Stimulated activated CD8-positive, alpha-beta memory T cell treated with anti-CD3 and anti-CD28 coated beads, Interleukin-2, amount 100 ng/mL, for 48 hours (primary cell): ENCODE measurements around the gene MKNK2.
A peak's percentile ranks its signal among the peaks of the same experiment; 100 is the strongest.
"Not testable (repeated sequence)": the region's sequence is repeated elsewhere in the genome, so short reads cannot be mapped to it uniquely, and the experiment has no call there.

ENCODE experiments used
- DNase-seq, 2 donors: peaks; one replicate each; pipeline ENCODE4 v3.0.0-alpha.2; 2020; ENCODE audit warnings: low read depth in 2 of 2

Gene MKNK2

GRCh38 chr19:2044709-2045500 lies 6.1 kb downstream of the MKNK2 start:
- no peak for DNase-seq

DNA sequence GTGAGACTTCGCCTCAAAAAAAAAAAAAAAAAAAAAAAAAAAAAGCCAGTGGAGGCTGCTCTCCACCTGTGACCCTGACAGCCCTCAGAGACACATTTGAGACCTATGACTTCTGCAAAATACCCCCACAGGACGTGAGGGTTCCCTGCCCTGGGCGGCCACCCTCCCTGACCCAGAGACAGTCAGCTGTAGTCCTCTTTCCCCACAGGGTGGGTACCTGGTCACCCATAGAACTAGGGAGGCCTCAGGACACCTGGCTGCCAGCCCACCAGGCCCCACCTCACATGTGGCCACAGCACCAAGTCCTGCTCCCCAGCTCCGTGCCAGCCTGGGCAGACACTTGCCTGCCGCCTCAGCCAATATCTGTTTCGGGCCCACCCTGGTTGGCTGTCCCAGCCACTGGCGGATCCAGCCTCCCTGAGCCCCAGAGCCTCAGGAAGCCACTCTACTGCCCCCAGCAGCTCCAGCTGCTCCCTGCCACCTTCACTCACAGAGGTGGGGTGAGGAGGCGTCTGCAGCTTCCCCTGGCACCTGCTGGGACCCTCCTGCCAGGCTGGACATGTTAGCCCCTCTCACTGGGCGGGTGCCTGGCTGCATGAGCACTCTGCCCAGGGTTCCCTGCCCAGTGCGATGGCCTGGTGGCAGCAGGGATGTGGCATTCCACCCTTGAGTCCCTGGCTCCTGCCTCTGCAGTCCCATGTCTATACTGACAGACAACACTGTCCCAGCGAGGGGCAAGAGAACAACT lies 6.9 kb downstream of the MKNK2 start:
- DNase-seq: no peak

DNA sequence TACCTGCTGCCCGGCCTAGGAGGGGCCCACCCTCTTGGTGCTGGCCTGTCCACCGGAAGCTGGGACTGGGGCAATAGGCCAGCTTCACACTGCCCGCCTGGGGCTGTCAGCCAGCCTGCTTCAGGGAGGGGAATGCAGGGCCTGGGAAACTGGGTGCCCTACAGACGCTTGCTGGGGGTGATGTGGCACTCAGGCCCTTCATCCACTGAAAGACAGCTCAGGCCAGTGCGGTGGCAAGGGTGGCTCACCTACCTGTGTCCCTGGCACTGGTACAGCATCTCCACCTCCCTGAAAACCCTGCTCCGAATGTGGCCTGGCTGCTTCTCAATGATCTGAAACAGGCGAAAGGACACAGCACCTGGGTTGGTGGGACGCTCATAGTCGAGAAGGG lies 7.8 kb downstream of the MKNK2 start:
- no peak for DNase-seq

- no peak for DNase-seq
Observed at GRCh38 chr19:2042485-2043250, 8.4 kb downstream of the MKNK2 start.

GRCh38 chr19:2041683-2042484 lies 9.2 kb downstream of the MKNK2 start:
- DNase-seq: peak; percentile 99 to 100

DNA sequence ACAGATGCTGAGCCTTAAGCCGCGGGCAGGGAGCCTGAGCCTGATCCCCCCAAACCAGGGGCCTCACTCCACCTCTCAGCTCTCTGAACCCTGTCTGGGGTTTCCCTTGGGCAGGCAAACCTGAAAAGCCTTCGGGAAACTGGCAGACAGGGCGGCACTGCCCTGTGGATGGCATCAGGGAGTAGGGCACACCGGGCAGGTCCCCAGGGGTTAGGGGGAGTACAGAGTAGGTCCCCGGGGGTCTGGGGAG lies 9.7 kb downstream of the MKNK2 start:
- DNase-seq: no peak

- DNase-seq: no peak
Observed at GRCh38 chr19:2040647-2041432, 10.2 kb downstream of the MKNK2 start.

DNA sequence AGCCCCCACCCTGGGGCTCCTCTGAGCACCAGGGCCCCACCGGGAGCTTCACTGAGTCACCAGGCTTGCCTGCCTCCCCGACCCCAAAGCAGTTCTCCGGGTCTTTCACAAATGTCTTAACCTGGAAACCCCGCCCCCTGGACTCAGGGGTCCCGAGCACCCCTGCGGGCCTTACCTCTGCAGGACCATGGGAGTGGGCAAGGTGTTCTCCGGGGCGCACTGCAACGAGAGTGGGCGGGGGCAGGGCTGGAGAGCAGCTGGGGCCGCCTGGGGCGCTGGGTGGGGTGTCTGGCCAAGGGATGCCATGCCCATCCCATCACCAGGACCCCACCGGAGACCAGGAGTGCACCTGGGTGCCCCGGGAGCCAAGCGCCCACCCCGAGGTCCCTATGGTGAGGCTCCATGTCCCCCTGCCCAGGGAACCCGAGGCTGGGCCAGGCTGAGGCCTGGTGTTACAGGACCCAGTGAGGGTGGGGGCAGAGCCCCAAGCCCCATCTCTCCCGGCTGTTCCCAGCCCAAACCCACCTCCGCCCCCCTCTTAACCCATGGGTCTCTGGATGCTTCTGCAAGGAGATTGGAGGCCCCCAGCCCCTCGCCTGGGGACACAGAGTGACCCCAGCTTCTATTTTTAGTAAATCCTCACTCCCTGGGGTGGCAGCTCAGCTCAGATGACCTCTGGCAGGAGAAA lies 10.9 kb downstream of the MKNK2 start:
- no peak for DNase-seq

- DNase-seq: no peak
Observed at GRCh38 chr19:2039089-2039958, 11.7 kb downstream of the MKNK2 start.

DNA sequence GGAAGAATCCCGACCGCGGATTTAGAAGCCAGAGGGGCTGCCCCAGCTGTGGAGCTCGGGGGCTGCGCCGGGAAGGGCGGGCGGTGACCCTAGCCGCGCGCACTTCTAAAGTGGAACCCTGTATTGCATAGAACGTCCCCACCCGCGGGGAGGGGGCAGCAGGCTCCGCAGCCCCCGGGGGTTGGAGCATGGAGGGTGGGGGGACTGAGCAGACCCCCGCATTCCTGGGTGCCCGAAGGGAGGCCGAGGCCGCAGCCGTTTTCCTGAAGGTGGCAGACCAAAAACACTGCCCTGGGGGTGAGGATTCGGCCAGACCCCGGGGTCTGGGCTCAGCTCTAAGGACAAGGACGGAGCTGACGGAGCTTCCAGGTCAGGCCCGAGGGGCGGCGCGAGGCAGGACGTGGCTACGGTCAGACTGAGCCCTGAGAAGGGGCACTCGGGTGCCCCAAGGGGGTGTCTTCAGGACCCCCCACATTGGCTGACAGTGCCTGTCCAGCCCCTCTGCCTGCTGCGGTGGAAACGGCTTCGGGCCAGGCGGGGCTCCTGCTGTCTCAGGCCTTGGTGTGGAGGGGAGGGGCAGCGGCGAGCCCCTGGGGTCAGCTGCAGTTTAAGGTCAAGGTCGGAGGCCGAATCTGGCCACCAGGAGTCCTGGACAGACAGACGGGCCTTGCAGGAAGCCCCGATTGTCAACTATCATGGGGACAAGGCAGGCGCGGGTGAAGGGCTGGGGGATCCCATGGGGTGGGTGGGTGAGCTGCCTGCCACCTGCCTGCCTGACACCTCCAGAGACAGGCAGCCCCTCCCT lies 12.6 kb downstream of the MKNK2 start:
- DNase-seq: no peak

DNA sequence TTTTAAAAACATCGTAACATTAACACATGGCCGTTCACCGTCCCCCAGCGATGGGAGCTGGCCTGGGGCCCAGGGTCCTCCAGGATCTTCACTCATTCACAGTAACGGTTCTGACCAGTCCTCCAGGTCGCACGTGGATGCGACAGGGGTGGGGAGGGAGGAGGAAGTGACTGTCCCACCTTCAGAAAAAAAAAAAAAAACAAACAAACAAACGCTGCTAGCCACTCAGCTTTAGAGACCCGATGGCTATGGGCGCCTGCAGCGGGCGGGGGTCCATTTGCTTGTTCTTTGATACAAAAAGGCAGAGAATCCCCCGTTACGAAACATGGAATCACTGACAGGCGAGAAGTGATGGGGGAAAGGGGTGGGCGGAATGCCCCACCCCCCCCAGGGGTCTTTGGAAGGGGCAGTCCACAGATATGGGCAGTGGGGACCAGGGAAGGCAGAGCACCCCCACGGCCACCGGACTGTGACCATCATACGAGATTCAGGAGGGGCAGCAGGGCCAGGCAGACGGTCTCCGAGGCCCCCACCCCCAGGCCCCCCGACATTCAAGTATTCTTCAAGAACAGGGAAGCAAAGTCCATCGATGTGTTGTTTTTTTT lies 13.3 kb downstream of the MKNK2 start:
- DNase-seq: no peak

DNA sequence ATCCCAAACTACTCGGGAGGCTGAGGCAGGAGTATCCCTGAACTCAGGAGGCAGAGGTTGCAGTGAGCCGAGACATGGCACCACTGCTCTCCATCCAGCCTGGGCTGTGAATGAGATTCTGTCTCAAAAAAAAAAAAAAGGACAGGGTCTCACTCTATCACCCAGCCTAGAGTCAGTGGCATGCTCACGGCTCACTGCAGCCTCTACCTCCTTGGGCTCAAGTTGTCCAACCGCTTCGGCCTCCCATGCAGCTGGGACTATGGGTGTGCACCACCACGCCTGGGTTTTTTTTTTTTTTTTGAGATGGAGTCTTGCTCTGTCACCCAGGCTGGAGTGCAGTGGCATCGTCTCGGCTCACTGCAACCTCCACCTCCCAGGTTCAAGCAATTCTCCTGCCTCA lies 14.6 kb downstream of the MKNK2 start:
- no peak for DNase-seq

- DNase-seq: no peak
Observed at GRCh38 chr19:2035590-2035991, 15.5 kb downstream of the MKNK2 start.

- peak in 1 of 2 donors; percentile 66 for DNase-seq
Observed at GRCh38 chr19:2034729-2035589, 16.1 kb downstream of the MKNK2 start.

- DNase-seq: not testable (repeated sequence)
Observed at GRCh38 chr19:2034253-2034652, 16.8 kb downstream of the MKNK2 start.

DNA sequence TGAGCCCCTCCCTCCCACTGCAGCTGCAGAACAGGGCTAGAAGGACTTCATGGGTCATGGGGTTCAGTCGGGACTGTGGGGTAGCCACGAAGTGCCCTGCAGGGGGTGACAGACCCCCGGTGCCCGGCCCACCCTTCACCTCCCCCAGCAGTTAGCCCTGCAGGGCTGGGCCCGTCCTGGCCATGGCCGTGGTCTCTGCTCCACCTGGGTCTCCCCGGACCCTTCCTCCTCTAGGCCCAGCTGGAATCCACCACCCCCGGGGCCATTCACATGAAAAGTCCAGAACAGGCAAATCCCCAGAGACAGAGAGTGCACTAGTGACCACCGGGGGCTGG lies 17.3 kb downstream of the MKNK2 start:
- no peak for DNase-seq

GRCh38 chr19:2033115-2033824 lies 17.8 kb downstream of the MKNK2 start:
- DNase-seq: no peak
